Liver (tissue), 3 donors: ENCODE results near the gene CHML.

Source experiments
- EGR1 ChIP-seq, 2 donors: IDR thresholded peaks; 2 replicates each; pipeline ENCODE4 v1.6.1; 2016 to 2018; ENCODE audit warnings: antibody characterized with exemption in 2 of 2, low read depth in 2 of 2
- FOXA1 ChIP-seq: IDR thresholded peaks from 2 replicates; pipeline ENCODE4 v1.6.1; 2016; ENCODE audit warnings: antibody characterized with exemption
- GABPA ChIP-seq, 2 donors: IDR thresholded peaks in 1 of 2; conservative IDR thresholded peaks in 1 of 2; 2 replicates each; pipeline ENCODE4 v1.6.1; 2016; ENCODE audit warnings: antibody characterized with exemption in 2 of 2, mild to moderate bottlenecking in 1 of 2, moderate library complexity in 1 of 2
- HNF4G ChIP-seq: IDR thresholded peaks from 2 replicates; pipeline ENCODE4 v1.6.1; 2016; ENCODE audit warnings: antibody characterized with exemption
- JUND ChIP-seq, 2 donors: IDR thresholded peaks; 2 replicates each; pipeline ENCODE4 v1.6.1; 2016; ENCODE audit warnings: antibody characterized with exemption in 2 of 2
- RXRA ChIP-seq, 2 donors: IDR thresholded peaks; 2 replicates each; pipeline ENCODE4 v1.6.1; 2017 to 2018; ENCODE audit warnings: antibody characterized with exemption in 2 of 2, mild to moderate bottlenecking in 1 of 2
- SP1 ChIP-seq: IDR thresholded peaks from 2 replicates; pipeline ENCODE4 v1.6.1; 2018; ENCODE audit warnings: antibody characterized with exemption, mild to moderate bottlenecking
- TAF1 ChIP-seq: conservative IDR thresholded peaks from 2 replicates; pipeline ENCODE4 v1.6.1; 2016; ENCODE audit warnings: antibody characterized with exemption, mild to moderate bottlenecking
- YY1 ChIP-seq: IDR thresholded peaks from 2 replicates; pipeline ENCODE4 v1.6.1; 2016; ENCODE audit warnings: antibody characterized with exemption, mild to moderate bottlenecking
- ZBTB33 ChIP-seq: IDR thresholded peaks from 2 replicates; pipeline ENCODE4 v1.6.1; 2016; ENCODE audit warnings: antibody characterized with exemption
- TF ChIP-seq, protein P1 (sequence below): fragments of 150-350 bp; IDR thresholded peaks from 2 replicates; pipeline ENCODE4 v1.5.1; 2017; ENCODE audit warnings: improper control_type of control experiment, low read depth, low read length; ENCODE audit not compliant: missing input control
- TF ChIP-seq, protein P2 (sequence below): IDR thresholded peaks from 2 replicates; pipeline ENCODE4 v1.6.1; 2016; ENCODE audit warnings: antibody characterized with exemption, mild to moderate bottlenecking
- TF ChIP-seq, protein P3 (sequence below): IDR thresholded peaks from 2 replicates; pipeline ENCODE4 v1.6.1; 2016; ENCODE audit warnings: antibody characterized with exemption
- donor health status: healthy.
- donor health status: healthy.

DNA sequence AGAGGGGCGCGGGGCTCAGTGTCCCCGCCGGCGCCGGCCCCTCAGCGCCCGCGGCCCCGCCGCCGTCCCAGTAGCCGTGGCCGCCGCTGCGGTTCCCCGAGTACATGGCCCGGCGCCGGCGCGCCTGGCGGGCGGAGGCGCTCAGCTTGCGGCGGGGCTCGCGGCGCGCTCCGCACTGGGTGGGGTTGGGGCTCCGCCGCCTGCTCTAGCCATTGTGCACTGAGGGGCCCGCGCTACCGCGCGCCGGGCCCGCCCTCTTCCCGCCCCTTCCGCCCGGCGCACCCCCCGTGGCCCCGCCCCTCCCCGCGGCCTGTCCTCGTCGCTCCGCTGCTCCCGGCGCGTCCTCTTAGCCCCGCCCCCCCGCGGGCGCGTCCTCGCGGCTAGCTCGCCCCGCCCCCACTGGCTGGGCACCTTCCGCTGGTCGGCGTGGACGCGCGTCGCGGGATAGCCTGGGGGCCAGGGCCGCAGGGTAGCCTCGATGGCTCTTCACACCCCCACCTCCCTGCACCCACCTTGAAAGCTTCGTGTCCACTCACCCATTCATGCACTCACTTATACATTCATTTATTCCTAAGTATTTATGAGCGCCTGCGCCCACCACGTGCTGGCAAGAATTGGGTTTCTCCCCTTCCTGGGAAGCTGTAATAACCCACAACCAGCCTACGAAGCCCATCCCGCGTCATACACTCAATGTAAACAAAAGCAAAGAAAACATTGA is at the start of gene CHML, which contains the start of gene OPN3:
- TF ChIP-seq, protein P1, sequence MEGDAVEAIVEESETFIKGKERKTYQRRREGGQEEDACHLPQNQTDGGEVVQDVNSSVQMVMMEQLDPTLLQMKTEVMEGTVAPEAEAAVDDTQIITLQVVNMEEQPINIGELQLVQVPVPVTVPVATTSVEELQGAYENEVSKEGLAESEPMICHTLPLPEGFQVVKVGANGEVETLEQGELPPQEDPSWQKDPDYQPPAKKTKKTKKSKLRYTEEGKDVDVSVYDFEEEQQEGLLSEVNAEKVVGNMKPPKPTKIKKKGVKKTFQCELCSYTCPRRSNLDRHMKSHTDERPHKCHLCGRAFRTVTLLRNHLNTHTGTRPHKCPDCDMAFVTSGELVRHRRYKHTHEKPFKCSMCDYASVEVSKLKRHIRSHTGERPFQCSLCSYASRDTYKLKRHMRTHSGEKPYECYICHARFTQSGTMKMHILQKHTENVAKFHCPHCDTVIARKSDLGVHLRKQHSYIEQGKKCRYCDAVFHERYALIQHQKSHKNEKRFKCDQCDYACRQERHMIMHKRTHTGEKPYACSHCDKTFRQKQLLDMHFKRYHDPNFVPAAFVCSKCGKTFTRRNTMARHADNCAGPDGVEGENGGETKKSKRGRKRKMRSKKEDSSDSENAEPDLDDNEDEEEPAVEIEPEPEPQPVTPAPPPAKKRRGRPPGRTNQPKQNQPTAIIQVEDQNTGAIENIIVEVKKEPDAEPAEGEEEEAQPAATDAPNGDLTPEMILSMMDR, result peak; percentile 7
- no peak for TF ChIP-seq EGR1 (IDR thresholded peaks at IDR 0.05; ENCODE audit: low read depth in 2 of 2)
- TF ChIP-seq FOXA1, result no peak
- peak; percentile 76 for TF ChIP-seq YY1
- TF ChIP-seq, protein P2, sequence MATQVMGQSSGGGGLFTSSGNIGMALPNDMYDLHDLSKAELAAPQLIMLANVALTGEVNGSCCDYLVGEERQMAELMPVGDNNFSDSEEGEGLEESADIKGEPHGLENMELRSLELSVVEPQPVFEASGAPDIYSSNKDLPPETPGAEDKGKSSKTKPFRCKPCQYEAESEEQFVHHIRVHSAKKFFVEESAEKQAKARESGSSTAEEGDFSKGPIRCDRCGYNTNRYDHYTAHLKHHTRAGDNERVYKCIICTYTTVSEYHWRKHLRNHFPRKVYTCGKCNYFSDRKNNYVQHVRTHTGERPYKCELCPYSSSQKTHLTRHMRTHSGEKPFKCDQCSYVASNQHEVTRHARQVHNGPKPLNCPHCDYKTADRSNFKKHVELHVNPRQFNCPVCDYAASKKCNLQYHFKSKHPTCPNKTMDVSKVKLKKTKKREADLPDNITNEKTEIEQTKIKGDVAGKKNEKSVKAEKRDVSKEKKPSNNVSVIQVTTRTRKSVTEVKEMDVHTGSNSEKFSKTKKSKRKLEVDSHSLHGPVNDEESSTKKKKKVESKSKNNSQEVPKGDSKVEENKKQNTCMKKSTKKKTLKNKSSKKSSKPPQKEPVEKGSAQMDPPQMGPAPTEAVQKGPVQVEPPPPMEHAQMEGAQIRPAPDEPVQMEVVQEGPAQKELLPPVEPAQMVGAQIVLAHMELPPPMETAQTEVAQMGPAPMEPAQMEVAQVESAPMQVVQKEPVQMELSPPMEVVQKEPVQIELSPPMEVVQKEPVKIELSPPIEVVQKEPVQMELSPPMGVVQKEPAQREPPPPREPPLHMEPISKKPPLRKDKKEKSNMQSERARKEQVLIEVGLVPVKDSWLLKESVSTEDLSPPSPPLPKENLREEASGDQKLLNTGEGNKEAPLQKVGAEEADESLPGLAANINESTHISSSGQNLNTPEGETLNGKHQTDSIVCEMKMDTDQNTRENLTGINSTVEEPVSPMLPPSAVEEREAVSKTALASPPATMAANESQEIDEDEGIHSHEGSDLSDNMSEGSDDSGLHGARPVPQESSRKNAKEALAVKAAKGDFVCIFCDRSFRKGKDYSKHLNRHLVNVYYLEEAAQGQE, result no peak
- TF ChIP-seq SP1, result peak; percentile 7
- TF ChIP-seq TAF1, result no peak
- no peak for TF ChIP-seq ZBTB33
- TF ChIP-seq GABPA (IDR thresholded peaks at IDR 0.05 in 1 of 2, conservative IDR thresholded peaks at IDR 0.05 in 1 of 2), result no peak
- no peak for TF ChIP-seq HNF4G
- no peak for TF ChIP-seq JUND (IDR thresholded peaks at IDR 0.05)
- TF ChIP-seq, protein P3, sequence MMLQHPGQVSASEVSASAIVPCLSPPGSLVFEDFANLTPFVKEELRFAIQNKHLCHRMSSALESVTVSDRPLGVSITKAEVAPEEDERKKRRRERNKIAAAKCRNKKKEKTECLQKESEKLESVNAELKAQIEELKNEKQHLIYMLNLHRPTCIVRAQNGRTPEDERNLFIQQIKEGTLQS, result no peak
- no peak for TF ChIP-seq RXRA (IDR thresholded peaks at IDR 0.05)
